ENCODE measurements around the gene HIVEP3.

Gene HIVEP3

DNA sequence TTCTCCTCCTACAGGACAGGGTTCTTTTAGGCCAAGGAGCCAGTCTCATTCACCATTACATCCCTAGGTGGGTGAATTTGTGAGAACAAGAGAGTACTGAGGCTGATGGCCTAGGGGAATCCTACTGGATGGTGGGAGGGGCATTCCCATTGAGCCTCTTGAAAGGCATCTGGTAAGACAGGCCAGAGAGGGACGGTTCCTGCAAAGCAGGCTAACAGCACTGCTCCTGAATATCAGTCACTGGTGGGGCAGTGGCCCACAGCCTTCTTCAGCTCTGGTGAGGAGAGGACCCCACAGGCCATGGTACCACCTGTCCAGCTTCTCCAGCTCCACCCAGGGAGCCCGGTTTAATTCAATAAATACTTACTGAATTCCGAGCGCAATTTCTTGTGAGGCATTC lies 308.4 kb downstream of the HIVEP3 start:
- TF ChIP-seq, protein P1, sequence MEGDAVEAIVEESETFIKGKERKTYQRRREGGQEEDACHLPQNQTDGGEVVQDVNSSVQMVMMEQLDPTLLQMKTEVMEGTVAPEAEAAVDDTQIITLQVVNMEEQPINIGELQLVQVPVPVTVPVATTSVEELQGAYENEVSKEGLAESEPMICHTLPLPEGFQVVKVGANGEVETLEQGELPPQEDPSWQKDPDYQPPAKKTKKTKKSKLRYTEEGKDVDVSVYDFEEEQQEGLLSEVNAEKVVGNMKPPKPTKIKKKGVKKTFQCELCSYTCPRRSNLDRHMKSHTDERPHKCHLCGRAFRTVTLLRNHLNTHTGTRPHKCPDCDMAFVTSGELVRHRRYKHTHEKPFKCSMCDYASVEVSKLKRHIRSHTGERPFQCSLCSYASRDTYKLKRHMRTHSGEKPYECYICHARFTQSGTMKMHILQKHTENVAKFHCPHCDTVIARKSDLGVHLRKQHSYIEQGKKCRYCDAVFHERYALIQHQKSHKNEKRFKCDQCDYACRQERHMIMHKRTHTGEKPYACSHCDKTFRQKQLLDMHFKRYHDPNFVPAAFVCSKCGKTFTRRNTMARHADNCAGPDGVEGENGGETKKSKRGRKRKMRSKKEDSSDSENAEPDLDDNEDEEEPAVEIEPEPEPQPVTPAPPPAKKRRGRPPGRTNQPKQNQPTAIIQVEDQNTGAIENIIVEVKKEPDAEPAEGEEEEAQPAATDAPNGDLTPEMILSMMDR (conservative IDR thresholded peaks at IDR 0.05; ENCODE audit: low read depth, low read length), result no peak
- H3K4me3 ChIP-seq (ENCODE audit: low read length), result no peak overlapping the region
- DNase-seq (ENCODE audit: low read depth), result no peak

DNA sequence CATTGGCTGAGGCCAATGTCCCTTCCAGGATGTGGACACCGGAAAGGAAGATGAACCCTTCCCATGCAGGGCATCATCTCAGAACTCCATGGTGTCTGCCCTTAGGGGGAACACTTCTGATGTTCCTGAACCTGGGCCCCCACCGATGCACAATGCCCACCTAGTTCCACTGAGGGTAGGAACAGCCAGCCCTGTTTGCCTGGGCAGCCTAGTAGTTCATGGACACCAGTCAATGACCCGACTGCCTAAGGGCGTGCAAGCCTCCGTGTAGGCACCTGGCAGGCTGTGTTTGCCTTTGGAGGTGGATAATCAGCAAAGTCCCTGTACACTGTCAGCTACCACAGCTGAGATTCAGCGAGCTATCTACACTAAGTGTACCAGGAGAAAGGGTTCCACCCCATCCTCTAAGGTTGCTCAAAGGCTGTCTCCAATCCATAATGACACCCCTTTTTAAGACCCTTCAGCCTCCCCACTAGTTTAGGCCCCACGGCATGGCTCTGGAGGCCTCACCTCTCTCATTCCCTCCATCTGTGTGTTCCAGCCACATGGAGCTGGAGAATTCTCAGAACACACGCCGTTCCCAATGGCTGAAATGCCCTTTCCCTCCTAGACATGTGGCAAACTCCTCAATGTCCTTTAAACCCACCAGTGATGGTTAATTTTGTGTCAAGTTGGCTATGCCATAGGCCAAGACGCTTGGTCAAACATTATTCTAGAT lies 309.4 kb downstream of the HIVEP3 start:
- TF ChIP-seq, protein P1 (conservative IDR thresholded peaks at IDR 0.05; ENCODE audit: low read depth, low read length), result no peak
- DNase-seq (ENCODE audit: low read depth), result no peak
- H3K4me3 ChIP-seq (ENCODE audit: low read length), result no peak overlapping the region

DNA sequence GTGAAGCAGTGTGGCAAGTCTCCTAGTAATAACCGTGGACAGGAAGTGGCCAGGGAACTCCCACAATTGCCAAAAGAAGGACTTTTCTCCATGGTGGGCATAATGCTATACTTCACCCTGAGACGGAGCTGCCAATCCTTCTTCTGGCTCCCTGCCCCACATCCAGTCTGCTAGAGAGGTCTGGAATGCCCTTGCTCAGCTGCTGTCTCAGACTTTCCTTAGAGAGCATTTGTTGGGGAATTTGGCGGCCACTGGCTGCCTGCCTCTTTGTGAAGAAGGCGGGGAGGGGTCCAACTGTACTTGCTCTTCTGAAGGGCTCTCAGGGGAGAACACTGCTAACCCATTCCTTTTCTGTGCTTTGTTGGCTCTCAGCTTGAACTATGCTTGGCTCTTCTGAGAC lies 310.5 kb downstream of the HIVEP3 start:
- peak; percentile 40 for DNase-seq (ENCODE audit: low read depth)
- no peak overlapping the region for H3K4me3 ChIP-seq (ENCODE audit: low read length)
- TF ChIP-seq, protein P1 (conservative IDR thresholded peaks at IDR 0.05; ENCODE audit: low read depth, low read length), result no peak

DNA sequence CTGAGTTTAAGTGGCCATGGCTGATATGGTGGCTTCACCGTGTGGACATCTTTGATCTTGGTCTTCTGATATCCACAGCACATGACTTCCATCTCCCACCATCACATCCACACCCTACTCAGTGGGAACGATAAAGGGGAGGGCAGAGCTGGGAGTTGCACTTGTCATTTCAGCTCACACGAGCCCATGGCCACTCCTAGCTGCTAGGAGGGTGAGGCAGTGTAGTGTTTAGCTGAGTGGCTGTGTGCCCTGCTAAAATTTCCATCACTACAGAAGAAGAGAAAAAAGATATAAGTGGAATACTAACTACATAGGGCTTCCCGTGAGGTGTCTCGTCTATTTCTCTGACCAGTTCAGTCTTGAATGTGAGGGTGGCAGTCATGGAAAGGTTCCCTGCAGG lies 310.9 kb downstream of the HIVEP3 start:
- DNase-seq (ENCODE audit: low read depth), result no peak
- no peak overlapping the region for H3K4me3 ChIP-seq (ENCODE audit: low read length)
- TF ChIP-seq, protein P1 (conservative IDR thresholded peaks at IDR 0.05; ENCODE audit: low read depth, low read length), result no peak

DNA sequence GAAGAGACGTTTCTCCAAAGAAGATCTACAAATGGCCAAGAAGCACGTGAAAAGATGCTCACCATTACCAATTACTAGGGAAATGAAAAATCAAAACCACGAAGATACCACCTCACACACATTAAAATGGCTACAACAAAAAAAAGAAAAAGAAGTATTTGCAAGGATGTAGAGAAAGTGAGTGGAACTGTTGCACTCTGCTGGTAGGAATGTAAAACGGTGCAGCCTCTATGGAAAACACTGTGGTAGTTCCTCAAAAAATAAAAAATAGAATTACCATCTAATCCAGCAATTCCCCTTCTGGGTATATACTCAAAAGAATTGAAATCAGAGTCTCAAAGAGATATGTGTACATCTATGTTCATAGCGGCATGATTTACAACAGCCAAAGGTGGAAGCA lies 318.8 kb downstream of the HIVEP3 start:
- TF ChIP-seq, protein P1 (conservative IDR thresholded peaks at IDR 0.05; ENCODE audit: low read depth, low read length), result peak; percentile 84
- H3K4me3 ChIP-seq (ENCODE audit: low read length), result no peak overlapping the region
- no peak for DNase-seq (ENCODE audit: low read depth)

DNA sequence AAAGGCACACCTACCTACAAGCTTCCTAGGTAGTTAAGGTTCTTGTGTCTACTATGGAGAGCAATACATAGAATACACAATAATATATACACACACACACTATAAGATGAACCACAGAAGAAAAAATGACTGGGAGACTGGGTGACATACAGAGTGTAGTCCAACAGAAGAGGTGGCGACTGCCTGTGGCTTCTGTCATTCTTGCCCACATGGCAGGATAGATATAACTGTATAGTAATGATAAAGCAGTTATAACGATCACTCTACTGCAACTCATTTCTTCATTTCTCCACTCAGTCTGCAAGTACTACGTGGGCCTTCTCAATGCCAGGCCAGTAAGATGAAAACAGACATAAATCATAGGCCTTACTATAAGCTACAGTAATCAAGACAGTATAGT lies 320.4 kb downstream of the HIVEP3 start:
- TF ChIP-seq, protein P1 (conservative IDR thresholded peaks at IDR 0.05; ENCODE audit: low read depth, low read length), result no peak
- no peak overlapping the region for H3K4me3 ChIP-seq (ENCODE audit: low read length)
- DNase-seq (ENCODE audit: low read depth), result no peak

DNA sequence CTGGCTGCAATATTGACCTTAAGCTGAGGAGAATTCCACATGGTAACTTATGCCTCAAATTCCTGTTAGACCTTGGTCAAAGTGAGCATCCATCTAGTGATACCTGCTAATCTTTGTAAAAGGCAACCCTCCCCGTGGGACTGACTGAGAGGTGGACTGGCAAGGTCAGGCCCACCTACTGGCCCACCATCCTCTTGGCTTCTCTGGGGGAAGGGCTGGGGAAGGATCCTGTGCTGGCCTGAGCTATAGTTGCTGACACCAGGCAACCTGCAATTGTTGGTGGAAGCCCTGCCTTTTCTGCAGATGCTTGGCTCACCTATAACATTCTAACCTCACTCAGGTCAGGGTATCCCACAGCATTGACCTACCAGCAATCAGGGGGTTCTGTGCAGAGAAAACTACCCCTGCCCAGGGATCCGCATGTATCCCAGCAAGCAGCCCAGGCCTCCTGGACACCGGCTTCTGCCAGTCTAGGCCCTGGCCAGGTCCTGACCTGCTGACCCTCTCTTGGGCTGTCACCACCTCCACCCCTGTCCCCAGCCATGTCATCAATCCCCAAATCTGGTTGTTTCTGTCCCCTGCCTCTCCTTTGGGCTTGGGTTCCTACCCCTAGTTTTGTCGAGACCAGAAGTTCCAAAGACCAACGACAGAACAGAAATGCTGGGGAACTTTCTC lies 326.1 kb downstream of the HIVEP3 start:
- TF ChIP-seq, protein P1 (conservative IDR thresholded peaks at IDR 0.05; ENCODE audit: low read depth, low read length), result no peak
- no peak for DNase-seq (ENCODE audit: low read depth)
- no peak overlapping the region for H3K4me3 ChIP-seq (ENCODE audit: low read length)

Measured in retinal pigment epithelial cell (primary cell).